Neural progenitor cell (in vitro differentiated cells): Measurements from ENCODE around the gene C4BPA.

Experiments used
- CTCF ChIP-seq: fragments of 200-600 bp; sonication (generic); IDR thresholded peaks from 2 replicates; pipeline ENCODE4 v1.5.1; 2017; ENCODE audit warnings: antibody characterized with exemption, mild to moderate bottlenecking
- EZH2phosphoT487 ChIP-seq: fragments of 200-600 bp; sonication (generic); IDR thresholded peaks from 2 replicates; pipeline ENCODE4 v1.6.1; 2017; ENCODE audit warnings: antibody characterized with exemption

- TF ChIP-seq CTCF (no peak), EZH2phosphoT487 (no peak)
Measured at GRCh38 chr1:207089627-207090355, 14.2 kb upstream of the C4BPA start.
